Naive B cell (primary cell): ENCODE results near the gene PRSS8. TPM values are rescaled to one million over a fixed set of nuclear protein-coding genes. Genes with fewer than 3 reads are reported as not detected.
A peak's percentile ranks its signal among the peaks of the same experiment; 100 is the strongest.

ENCODE experiments used
- ATAC-seq, 2 donors: fragments of 150-1000 bp; cut with Tn5 transposase; 2 replicates each; pipeline ENCODE4 v1.10.0; 2021; ENCODE audit warnings: low read depth in 2 of 2, mild to moderate bottlenecking in 2 of 2, moderate library complexity in 2 of 2
- DNase-seq: peaks from one replicate; pipeline ENCODE4 v3.0.0; 2022
- H3K27ac Mint-ChIP-seq, 6 donors: one replicate each; pipeline ENCODE4 v1.8.0; 2020 to 2022; ENCODE audit warnings: mild to moderate bottlenecking in 6 of 6, mixed read lengths in 6 of 6, moderate library complexity in 5 of 6, inconsistent platforms in 2 of 6
- H3K27me3 Mint-ChIP-seq, 3 donors: one replicate each; pipeline ENCODE4 v1.8.0; 2021 to 2022; ENCODE audit warnings: mixed read lengths in 3 of 3, mild to moderate bottlenecking in 1 of 3
- H3K36me3 Mint-ChIP-seq, 2 donors: one replicate each; pipeline ENCODE4 v1.8.0; 2020 to 2022; ENCODE audit warnings: mixed read lengths in 2 of 2, inconsistent platforms in 1 of 2, mild to moderate bottlenecking in 1 of 2
- H3K4me1 Mint-ChIP-seq, 3 donors: one replicate each; pipeline ENCODE4 v1.8.0; 2020 to 2022; ENCODE audit warnings: mixed read lengths in 3 of 3, inconsistent platforms in 1 of 3, mild to moderate bottlenecking in 1 of 3, moderate library complexity in 1 of 3
- H3K4me3 Mint-ChIP-seq, 8 donors: one replicate each; pipeline ENCODE4 v1.8.0; 2020 to 2022; ENCODE audit warnings: mild to moderate bottlenecking in 8 of 8, mixed read lengths in 8 of 8, moderate library complexity in 8 of 8, inconsistent platforms in 2 of 8
- H3K9me3 Mint-ChIP-seq, 7 donors: one replicate each; pipeline ENCODE4 v1.8.0; 2020 to 2022; ENCODE audit warnings: mixed read lengths in 7 of 7, mild to moderate bottlenecking in 5 of 7, inconsistent platforms in 2 of 7, moderate library complexity in 1 of 7
- polyA plus RNA-seq, 6 donors: library from polyadenylated mRNA; unstranded; fragments of 300-500 nt; fragmentation: Illumina TruSeq; gene quantifications; one replicate each; pipeline ENCODE4 v1.2.3, GENCODE V29; 2021; ENCODE audit warnings: low read depth in 6 of 6

The PRSS8 gene
- polyA plus RNA-seq, 6 donors from 2014 or later = 0.40 TPM; not detected in 5

GRCh38 chr16:31094424-31095120 lies 41.0 kb downstream of the PRSS8 start, which contains the start of gene VKORC1:
VKORC1 (minus strand) TSS chr16:31094797; CDS start chr16:31094729, 68 bp downstream.
- H3K4me3 Mint-ChIP-seq = peak within 1 kb of the TSS; percentile 94 to 99 (median 96)
- DNase-seq (peak; percentile 79), ATAC-seq (peak; percentile 87 to 89)
- peaks cover 19 to 31% (median 26%) of the 10 kb centered on the region in 3 donors for H3K4me1 Mint-ChIP-seq
- peak within 1 kb of the TSS; percentile 81 to 99 (median 95) for H3K27ac Mint-ChIP-seq
- H3K36me3 Mint-ChIP-seq = no peaks in the 10 kb centered on the region
- no peaks in the 10 kb centered on the region for H3K9me3 Mint-ChIP-seq
- H3K27me3 Mint-ChIP-seq = no peaks in the 10 kb centered on the region

- Mint-ChIP-seq H3K9me3 (no peaks in the 10 kb centered on the region), H3K27me3 (no peaks in the 10 kb centered on the region), H3K36me3 (no peaks in the 10 kb centered on the region), H3K4me1 (peaks cover 19 to 31% (median 26%) of the 10 kb centered on the region in 3 donors), H3K27ac (peak overlapping the region; percentile 81 to 99 (median 95)), H3K4me3 (peak overlapping the region; percentile 94 to 99 (median 96))
- ATAC-seq = no peak
- DNase-seq = no peak
Measured at GRCh38 chr16:31094088-31094423, 41.5 kb downstream of the PRSS8 start.

- no peaks in the 10 kb centered on the region for H3K36me3 Mint-ChIP-seq
- no peaks in the 10 kb centered on the region for H3K27me3 Mint-ChIP-seq
- no peak for DNase-seq
- H3K4me3 Mint-ChIP-seq = peak overlapping the region in 6 of 8 donors; percentile 20 to 96 (median 76)
- peak overlapping the region in 2 of 6 donors; percentile 7 to 76 for H3K27ac Mint-ChIP-seq
- no peak for ATAC-seq
- H3K9me3 Mint-ChIP-seq = no peaks in the 10 kb centered on the region
- peaks cover 19 to 31% (median 26%) of the 10 kb centered on the region in 3 donors for H3K4me1 Mint-ChIP-seq
Measured at GRCh38 chr16:31093132-31093703, 42.3 kb downstream of the PRSS8 start.

GRCh38 chr16:31092330-31092729 lies 43.2 kb downstream of the PRSS8 start:
- Mint-ChIP-seq H3K27me3 (no peaks in the 10 kb centered on the region), H3K9me3 (no peaks in the 10 kb centered on the region), H3K36me3 (no peaks in the 10 kb centered on the region), H3K4me1 (peaks cover 19 to 31% (median 26%) of the 10 kb centered on the region in 3 donors), H3K4me3 (peak overlapping the region in 6 of 8 donors; percentile 33 to 71 (median 53)), H3K27ac (peak overlapping the region in 2 of 6 donors; percentile 15 to 81)
- ATAC-seq (no peak), DNase-seq (no peak)

GRCh38 chr16:31090540-31090939 lies 45.0 kb downstream of the PRSS8 start:
- ATAC-seq (no peak), DNase-seq (no peak)
- Mint-ChIP-seq H3K27me3 (no peaks in the 10 kb centered on the region), H3K4me3 (peak overlapping the region in 1 of 8 donors; percentile 12), H3K4me1 (peaks cover 15 to 22% (median 22%) of the 10 kb centered on the region in 3 donors), H3K36me3 (no peaks in the 10 kb centered on the region), H3K9me3 (no peaks in the 10 kb centered on the region), H3K27ac (peak overlapping the region in 1 of 6 donors; percentile 34)

GRCh38 chr16:31089199-31089598 lies 46.3 kb downstream of the PRSS8 start:
- no peak for DNase-seq
- no peaks in the 10 kb centered on the region for H3K36me3 Mint-ChIP-seq
- no peak for ATAC-seq
- H3K4me1 Mint-ChIP-seq = peaks cover 9 to 12% (median 10%) of the 10 kb centered on the region in 3 donors
- no peaks in the 10 kb centered on the region for H3K27me3 Mint-ChIP-seq
- no peaks in the 10 kb centered on the region for H3K9me3 Mint-ChIP-seq
- H3K27ac Mint-ChIP-seq = peak overlapping the region in 1 of 6 donors; percentile 47
- H3K4me3 Mint-ChIP-seq = no peak overlapping the region

GRCh38 chr16:31088459-31089183 lies 46.9 kb downstream of the PRSS8 start, which contains the start of gene PRSS53:
PRSS53 (minus strand) TSS chr16:31088943; CDS start chr16:31088809, 134 bp downstream.
- no peaks in the 10 kb centered on the region for H3K9me3 Mint-ChIP-seq
- H3K4me1 Mint-ChIP-seq = peaks cover 3 to 7% (median 6%) of the 10 kb centered on the region in 3 donors
- no peak for ATAC-seq
- peak within 1 kb of the TSS in 1 of 8 donors; percentile 15 for H3K4me3 Mint-ChIP-seq
- H3K36me3 Mint-ChIP-seq = no peaks in the 10 kb centered on the region
- H3K27me3 Mint-ChIP-seq = no peaks in the 10 kb centered on the region
- no peak for DNase-seq
- peak within 1 kb of the TSS in 1 of 6 donors; percentile 47 for H3K27ac Mint-ChIP-seq

GRCh38 chr16:31087971-31088370 lies 47.6 kb downstream of the PRSS8 start:
- DNase-seq (no peak), ATAC-seq (no peak)
- Mint-ChIP-seq H3K36me3 (no peaks in the 10 kb centered on the region), H3K27me3 (no peaks in the 10 kb centered on the region), H3K27ac (no peak overlapping the region), H3K4me1 (peaks cover 0 to 6% (median 4%) of the 10 kb centered on the region in 3 donors), H3K4me3 (no peak overlapping the region), H3K9me3 (no peaks in the 10 kb centered on the region)

GRCh38 chr16:31087481-31087880 lies 48.0 kb downstream of the PRSS8 start:
- ATAC-seq (no peak), DNase-seq (no peak)
- Mint-ChIP-seq H3K9me3 (no peaks in the 10 kb centered on the region), H3K4me3 (no peak overlapping the region), H3K27me3 (no peaks in the 10 kb centered on the region), H3K27ac (no peak overlapping the region), H3K36me3 (no peaks in the 10 kb centered on the region), H3K4me1 (peaks cover 0 to 6% (median 4%) of the 10 kb centered on the region in 3 donors)

GRCh38 chr16:31086629-31086906 lies 49.0 kb downstream of the PRSS8 start:
- Mint-ChIP-seq H3K4me1 (peaks cover 7 to 12% (median 9%) of the 10 kb centered on the region in 3 donors), H3K27me3 (no peaks in the 10 kb centered on the region), H3K36me3 (no peaks in the 10 kb centered on the region), H3K4me3 (no peak overlapping the region), H3K9me3 (no peaks in the 10 kb centered on the region), H3K27ac (no peak overlapping the region)
- DNase-seq (no peak), ATAC-seq (no peak)

- no peaks in the 10 kb centered on the region for H3K27me3 Mint-ChIP-seq
Measured at GRCh38 chr16:31085873-31086628, 49.5 kb downstream of the PRSS8 start.

GRCh38 chr16:31085411-31085810 lies 50.1 kb downstream of the PRSS8 start:
- Mint-ChIP-seq H3K27me3 (no peaks in the 10 kb centered on the region), H3K27ac (peak overlapping the region in 3 of 6 donors; percentile 42 to 81 (median 75)), H3K36me3 (no peaks in the 10 kb centered on the region), H3K9me3 (no peaks in the 10 kb centered on the region), H3K4me1 (peaks cover 9 to 16% (median 11%) of the 10 kb centered on the region in 3 donors), H3K4me3 (no peak overlapping the region)
- no peak for ATAC-seq
- DNase-seq = no peak

More at GRCh38 chr16:31085873-31086628, 49.5 kb downstream of the PRSS8 start:
- ATAC-seq (no peak), DNase-seq (no peak)
- peak overlapping the region in 2 of 6 donors; percentile 20 to 75 for H3K27ac Mint-ChIP-seq
- peaks cover 7 to 16% (median 9%) of the 10 kb centered on the region in 3 donors for H3K4me1 Mint-ChIP-seq
- H3K9me3 Mint-ChIP-seq = no peaks in the 10 kb centered on the region
- peak overlapping the region in 1 of 8 donors; percentile 42 for H3K4me3 Mint-ChIP-seq
- no peaks in the 10 kb centered on the region for H3K36me3 Mint-ChIP-seq
